ENCODE data around the gene APLP2.
"Not testable (repeated sequence)": the region's sequence is repeated elsewhere in the genome, so short reads cannot be mapped to it uniquely, and the experiment has no call there.

- TF ChIP-seq CTCF, POLR2A (IDR thresholded peaks at IDR 0.05): not testable (repeated sequence)
Measured at GRCh38 chr11:130091169-130091568, 21.5 kb downstream of the APLP2 start.
